Body of pancreas (tissue), 4 donors: ENCODE measurements around the gene SAMD9.

Source experiments
- POLR2A ChIP-seq, 3 donors: fragments of 450-650 bp; IDR thresholded peaks; one replicate each; pipeline ENCODE4 v1.6.1; 2016; ENCODE audit warnings: antibody characterized with exemption in 3 of 3, mild to moderate bottlenecking in 2 of 3
- TF ChIP-seq, protein P1 (sequence below), 7 experiments: fragments of 450-650 bp in 4 of 7; fragments of 200-600 bp in 3 of 7; sonication (generic) in 3 of 7; IDR thresholded peaks; one replicate each; pipeline ENCODE4 v1.5.1; 2016 to 2019; ENCODE audit warnings: antibody characterized with exemption in 7 of 7

DNA sequence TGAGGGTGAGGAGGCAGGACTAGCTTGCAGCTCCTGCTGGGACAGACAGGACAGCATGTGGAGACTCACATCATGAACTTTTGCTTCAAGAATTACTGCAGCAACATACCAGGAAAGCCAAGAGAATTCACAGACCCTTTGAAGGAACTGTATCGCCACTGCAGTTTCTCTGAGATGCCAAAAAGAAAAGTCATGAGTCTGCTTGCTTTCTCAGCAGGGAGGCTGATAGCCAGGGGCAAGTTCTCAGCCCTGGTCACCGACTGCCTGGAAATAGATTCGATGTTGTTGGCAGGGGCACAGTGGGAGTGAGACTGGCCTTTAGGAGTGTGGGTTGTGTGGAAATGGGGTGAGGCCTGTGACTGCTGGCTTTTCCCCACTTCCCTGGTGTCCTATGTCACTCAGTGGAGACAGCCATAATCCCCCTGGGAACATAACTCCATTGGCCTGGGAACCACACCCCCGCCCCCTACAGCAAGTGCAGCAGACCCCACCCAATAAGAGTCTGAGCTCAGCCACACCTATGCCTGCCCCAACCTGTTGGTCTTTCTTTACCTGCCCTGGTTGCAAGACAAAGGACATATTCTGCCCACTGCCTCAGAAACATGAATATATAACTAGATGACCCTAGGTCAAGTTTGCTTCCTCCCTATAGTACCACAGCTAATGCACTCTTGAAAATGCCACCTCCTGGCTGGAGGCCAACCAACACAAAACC, 1.6 kb upstream of the SAMD9 start:
- TF ChIP-seq, protein P1, sequence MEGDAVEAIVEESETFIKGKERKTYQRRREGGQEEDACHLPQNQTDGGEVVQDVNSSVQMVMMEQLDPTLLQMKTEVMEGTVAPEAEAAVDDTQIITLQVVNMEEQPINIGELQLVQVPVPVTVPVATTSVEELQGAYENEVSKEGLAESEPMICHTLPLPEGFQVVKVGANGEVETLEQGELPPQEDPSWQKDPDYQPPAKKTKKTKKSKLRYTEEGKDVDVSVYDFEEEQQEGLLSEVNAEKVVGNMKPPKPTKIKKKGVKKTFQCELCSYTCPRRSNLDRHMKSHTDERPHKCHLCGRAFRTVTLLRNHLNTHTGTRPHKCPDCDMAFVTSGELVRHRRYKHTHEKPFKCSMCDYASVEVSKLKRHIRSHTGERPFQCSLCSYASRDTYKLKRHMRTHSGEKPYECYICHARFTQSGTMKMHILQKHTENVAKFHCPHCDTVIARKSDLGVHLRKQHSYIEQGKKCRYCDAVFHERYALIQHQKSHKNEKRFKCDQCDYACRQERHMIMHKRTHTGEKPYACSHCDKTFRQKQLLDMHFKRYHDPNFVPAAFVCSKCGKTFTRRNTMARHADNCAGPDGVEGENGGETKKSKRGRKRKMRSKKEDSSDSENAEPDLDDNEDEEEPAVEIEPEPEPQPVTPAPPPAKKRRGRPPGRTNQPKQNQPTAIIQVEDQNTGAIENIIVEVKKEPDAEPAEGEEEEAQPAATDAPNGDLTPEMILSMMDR (IDR thresholded peaks at IDR 0.05), result no peak
- TF ChIP-seq POLR2A (IDR thresholded peaks at IDR 0.05), result no peak
